CD4-positive, alpha-beta memory T cell (primary cell): ENCODE data around the gene CD96. TPM values are rescaled to one million over a fixed set of nuclear protein-coding genes. Genes with fewer than 3 reads are reported as not detected.

Experiments
- CTCF ChIA-PET: fragments of 350-600 bp; sonication (Branson Sonifier 250); formaldehyde crosslinking; loops from one replicate; lab custom pipeline; 2021; ENCODE audit warnings: inconsistent platforms; ENCODE audit not compliant: partially characterized antibody; lab: Charles Lee
- POLR2A ChIA-PET: fragments of 350-600 bp; sonication (Branson Sonifier 250); formaldehyde crosslinking; loops from one replicate; lab custom pipeline; 2021; ENCODE audit not compliant: partially characterized antibody; lab: Charles Lee
- DNase-seq, 5 donors: peaks; one replicate each; pipeline versions ENCODE4 v3.0.0 to v3.0.0-alpha.2; 2020 to 2022; ENCODE audit warnings: mixed read lengths in 1 of 5
- H3K27ac ChIP-seq: one replicate; pipeline ENCODE4 v1.7.0; 2013; ENCODE audit warnings: low read depth, low read length
- H3K27me3 ChIP-seq: 2 replicates; pipeline ENCODE4 v1.7.0; 2013; ENCODE audit warnings: mild to moderate bottlenecking, low read length, moderate library complexity; ENCODE audit not compliant: insufficient read depth
- H3K36me3 ChIP-seq: 2 replicates; pipeline ENCODE4 v1.7.0; 2013; ENCODE audit warnings: mild to moderate bottlenecking, low read length, moderate library complexity; ENCODE audit not compliant: insufficient read depth
- H3K4me1 ChIP-seq: 2 replicates; pipeline ENCODE4 v1.7.0; 2013; ENCODE audit warnings: mild to moderate bottlenecking, low read length, moderate library complexity; ENCODE audit not compliant: insufficient read depth
- H3K4me3 ChIP-seq, 2 donors: one replicate each; pipeline ENCODE4 v1.7.0; 2013; ENCODE audit warnings: low read length in 2 of 2, mild to moderate bottlenecking in 1 of 2
- H3K9me3 ChIP-seq, 2 donors: one replicate each; pipeline ENCODE4 v1.7.0; 2013; ENCODE audit warnings: low read length in 2 of 2, control low read depth in 1 of 2; ENCODE audit not compliant: control insufficient read depth in 1 of 2
- H3K27ac Mint-ChIP-seq, 7 donors: one replicate each; pipeline ENCODE4 v1.8.0; 2020 to 2021; ENCODE audit warnings: mixed read lengths in 7 of 7, mild to moderate bottlenecking in 6 of 7, inconsistent platforms in 3 of 7, moderate library complexity in 3 of 7
- H3K27me3 Mint-ChIP-seq, 2 donors: one replicate each; pipeline ENCODE4 v1.8.0; 2020 to 2021; ENCODE audit warnings: mixed read lengths in 2 of 2
- H3K36me3 Mint-ChIP-seq, 2 donors: one replicate each; pipeline ENCODE4 v1.8.0; 2020 to 2021; ENCODE audit warnings: mixed read lengths in 2 of 2, inconsistent platforms in 1 of 2, mild to moderate bottlenecking in 1 of 2
- H3K4me1 Mint-ChIP-seq, 4 donors: one replicate each; pipeline ENCODE4 v1.8.0; 2020 to 2021; ENCODE audit warnings: mixed read lengths in 4 of 4, mild to moderate bottlenecking in 1 of 4
- H3K4me3 Mint-ChIP-seq, 8 donors: one replicate each; pipeline ENCODE4 v1.8.0; 2020 to 2021; ENCODE audit warnings: mixed read lengths in 8 of 8, mild to moderate bottlenecking in 7 of 8, moderate library complexity in 6 of 8, inconsistent platforms in 3 of 8
- H3K9me3 Mint-ChIP-seq, 8 donors: one replicate each; pipeline ENCODE4 v1.8.0; 2020 to 2021; ENCODE audit warnings: mixed read lengths in 8 of 8, mild to moderate bottlenecking in 5 of 8, inconsistent platforms in 3 of 8, moderate library complexity in 1 of 8
- intact Hi-C: fragments of 100-400 bp; cut with micrococcal nuclease; formaldehyde crosslinking; loops from one replicate; pipeline ENCODE4 v1.15.1; 2023
- polyA plus RNA-seq, 2 donors: library from polyadenylated mRNA; unstranded; fragments of 300-500 nt; fragmentation: Illumina TruSeq; gene quantifications; one replicate each; pipeline ENCODE4 v1.2.3, GENCODE V29; 2021
- total RNA-seq, 2 experiments: library from RNA; stranded (reverse); gene quantifications; one replicate each; pipeline ENCODE4 v1.2.3, GENCODE V29; 2021

CD96 gene
- total and polyA plus RNA-seq, 4 experiments from 2014 or later: 199 to 307 (median 222) TPM

GRCh38 chr3:111595232-111595631 is 53.2 kb downstream of the CD96 start, which contains the start of gene ZBED2:
TSS of gene ZBED2 (minus strand) at chr3:111595346. CDS start at chr3:111594201, 1,145 bp downstream.
- H3K4me1 Mint-ChIP-seq: peaks cover 28 to 64% (median 50%) of the 10 kb centered on the region in 4 donors
- no peak within 1 kb of the TSS for H3K27ac ChIP-seq
- H3K36me3 ChIP-seq: peaks cover 21% of the 10 kb centered on the region
- no peaks in the 10 kb centered on the region for H3K9me3 ChIP-seq
- CTCF ChIA-PET: interaction anchor here (0.9 kb wide), 1 partner anchor 21 kb away, joined by 4 read pairs; no protein-coding TSS in a partner anchor
- peak within 1 kb of the TSS in 4 of 8 donors; percentile 7 to 60 (median 44) for H3K4me3 Mint-ChIP-seq
- peak within 1 kb of the TSS; percentile 66 to 90 (median 77) for H3K27ac Mint-ChIP-seq
- H3K4me1 ChIP-seq: peaks cover 33% of the 10 kb centered on the region
- H3K27me3 Mint-ChIP-seq: no peaks in the 10 kb centered on the region
- no peak within 1 kb of the TSS for H3K4me3 ChIP-seq
- POLR2A ChIA-PET: no interaction called here
- no peaks in the 10 kb centered on the region for H3K9me3 Mint-ChIP-seq
- H3K36me3 Mint-ChIP-seq: peaks cover 61 to 65% of the 10 kb centered on the region in 2 donors
- intact Hi-C loops: no loop called here
- H3K27me3 ChIP-seq: no peaks in the 10 kb centered on the region
- DNase-seq: peak in 1 of 5 donors; percentile 24

DNA sequence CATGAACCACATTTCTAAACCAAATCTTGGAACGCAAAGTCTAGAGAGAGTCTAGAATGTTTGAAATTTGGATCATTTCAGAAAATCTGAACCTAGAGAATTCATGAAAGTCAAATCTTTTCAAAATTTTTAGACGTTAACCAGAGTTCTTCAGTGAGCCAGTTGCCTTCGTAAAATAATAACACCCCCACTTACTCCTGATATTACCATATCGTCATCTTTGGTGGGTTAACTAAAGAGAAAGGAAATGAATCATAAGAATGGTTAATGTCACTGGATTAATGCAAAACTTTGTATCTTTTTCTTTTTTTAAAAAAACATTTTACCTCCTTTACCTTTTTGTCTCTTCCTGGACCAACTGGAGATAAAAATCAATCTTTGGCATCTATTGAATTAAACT is 54.3 kb downstream of the CD96 start:
- Histone ChIP-seq H3K9me3 (no peaks in the 10 kb centered on the region), H3K27ac (no peak overlapping the region), H3K27me3 (no peaks in the 10 kb centered on the region), H3K4me3 (no peak overlapping the region), H3K36me3 (peaks cover 21% of the 10 kb centered on the region), H3K4me1 (peaks cover 33% of the 10 kb centered on the region)
- Mint-ChIP-seq H3K27ac (peak overlapping the region in 6 of 7 donors; percentile 35 to 77 (median 69)), H3K4me3 (no peak overlapping the region), H3K4me1 (peaks cover 30 to 63% (median 49%) of the 10 kb centered on the region in 4 donors), H3K9me3 (no peaks in the 10 kb centered on the region), H3K27me3 (no peaks in the 10 kb centered on the region), H3K36me3 (peaks cover 60 to 64% of the 10 kb centered on the region in 2 donors)
- DNase-seq: no peak
- ChIA-PET CTCF (no interaction called here), POLR2A (no interaction called here)
- intact Hi-C loops: no loop called here

- intact Hi-C loops: no loop called here
- CTCF ChIA-PET: interaction anchor here (2.6 kb wide), 1 partner anchor 8 kb away, joined by 9 read pairs; no protein-coding TSS in a partner anchor
Observed at GRCh38 chr3:111598139-111598538, 56.1 kb downstream of the CD96 start.

DNA sequence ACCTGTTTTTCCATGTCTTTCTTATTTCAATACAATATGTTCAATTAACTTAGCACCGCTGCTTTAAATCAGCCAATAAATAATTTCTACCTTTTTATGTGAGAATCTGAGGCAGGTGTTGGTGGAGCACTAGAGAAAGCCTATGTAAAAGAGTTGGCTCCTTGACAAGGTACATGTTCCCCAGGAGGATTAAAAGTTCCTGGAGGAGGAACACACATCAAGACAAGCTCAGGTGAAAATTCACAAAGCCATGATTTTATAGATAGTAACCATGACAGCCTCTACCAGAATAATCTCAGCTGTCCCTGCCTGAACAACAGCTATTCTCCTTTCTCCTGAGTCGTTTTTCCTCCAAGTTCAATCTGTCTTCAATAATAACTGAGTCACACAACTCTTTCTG is 56.6 kb downstream of the CD96 start:
- H3K4me3 ChIP-seq: no peak overlapping the region
- POLR2A ChIA-PET: no interaction called here

More at GRCh38 chr3:111598139-111598538, 56.1 kb downstream of the CD96 start:
- no peak for DNase-seq
- Histone ChIP-seq H3K36me3 (peaks cover 32% of the 10 kb centered on the region), H3K4me1 (peaks cover 27% of the 10 kb centered on the region), H3K27ac (no peak overlapping the region), H3K9me3 (no peaks in the 10 kb centered on the region), H3K4me3 (no peak overlapping the region), H3K27me3 (no peaks in the 10 kb centered on the region)
- Mint-ChIP-seq H3K27me3 (no peaks in the 10 kb centered on the region), H3K4me3 (no peak overlapping the region), H3K9me3 (no peaks in the 10 kb centered on the region), H3K4me1 (peaks cover 26 to 48% (median 44%) of the 10 kb centered on the region in 4 donors), H3K36me3 (peaks cover 57 to 70% of the 10 kb centered on the region in 2 donors), H3K27ac (peak overlapping the region in 3 of 7 donors; percentile 7 to 65 (median 20))
- POLR2A ChIA-PET: no interaction called here

DNA sequence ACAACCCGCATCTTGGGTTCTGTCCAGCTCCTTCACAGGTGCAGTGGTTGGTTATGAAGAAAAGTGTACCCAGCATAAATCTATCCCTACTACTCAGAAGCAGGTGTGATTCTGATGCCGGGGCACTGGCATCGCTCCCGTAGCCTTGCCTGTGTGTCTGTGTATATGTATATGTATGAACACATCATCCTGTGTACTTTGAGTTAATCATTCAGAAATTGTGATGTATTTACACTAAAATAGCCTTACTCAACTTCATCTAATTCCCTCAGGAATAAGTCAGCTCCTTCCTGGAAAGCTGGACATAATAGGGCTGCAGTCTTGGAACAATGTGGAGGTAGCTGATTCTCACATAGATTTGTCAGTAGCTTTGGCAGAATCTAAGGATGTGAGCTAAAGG is 59.8 kb downstream of the CD96 start:
- intact Hi-C loops: no loop called here
- no peaks in the 10 kb centered on the region for H3K9me3 ChIP-seq

More for the DNA sequence above, 56.6 kb downstream of the CD96 start:
- H3K4me3 Mint-ChIP-seq: no peak overlapping the region
- H3K4me1 Mint-ChIP-seq: peaks cover 26 to 48% (median 44%) of the 10 kb centered on the region in 4 donors
- H3K27me3 Mint-ChIP-seq: no peaks in the 10 kb centered on the region
- Histone ChIP-seq H3K27me3 (no peaks in the 10 kb centered on the region), H3K27ac (no peak overlapping the region), H3K9me3 (no peaks in the 10 kb centered on the region), H3K36me3 (peaks cover 29% of the 10 kb centered on the region), H3K4me1 (peaks cover 27% of the 10 kb centered on the region)
- peaks cover 56 to 70% of the 10 kb centered on the region in 2 donors for H3K36me3 Mint-ChIP-seq
- peaks cover 0 to 2% (median 0%) of the 10 kb centered on the region in 8 donors for H3K9me3 Mint-ChIP-seq
- H3K27ac Mint-ChIP-seq: peak overlapping the region in 1 of 7 donors; percentile 26
- CTCF ChIA-PET: interaction anchor here (0.8 to 2.6 kb wide), 3 partner anchors 9 to 117 kb away, joined by 3 to 9 read pairs (median 3); no protein-coding TSS in a partner anchor
- no peak for DNase-seq
- intact Hi-C loops: no loop called here

GRCh38 chr3:111603679-111604078 is 61.7 kb downstream of the CD96 start:
- peak overlapping the region in 1 of 8 donors; percentile 8 for H3K4me3 Mint-ChIP-seq
- CTCF ChIA-PET: interaction anchor here (0.8 to 1.5 kb wide), 2 partner anchors 12 to 58 kb away, joined by 3 read pairs; no protein-coding TSS in a partner anchor

More for the DNA sequence above, 59.8 kb downstream of the CD96 start:
- H3K27me3 ChIP-seq: no peaks in the 10 kb centered on the region
- Mint-ChIP-seq H3K27me3 (no peaks in the 10 kb centered on the region), H3K4me3 (no peak overlapping the region), H3K27ac (peak overlapping the region in 1 of 7 donors; percentile 32), H3K36me3 (peaks cover 58 to 76% of the 10 kb centered on the region in 2 donors), H3K4me1 (peaks cover 25 to 45% (median 37%) of the 10 kb centered on the region in 4 donors), H3K9me3 (peaks cover 0 to 3% (median 0%) of the 10 kb centered on the region in 8 donors)
- H3K36me3 ChIP-seq: peaks cover 26% of the 10 kb centered on the region
- no peak overlapping the region for H3K27ac ChIP-seq
- no peak for DNase-seq
- ChIA-PET CTCF (interaction anchor here (0.8 to 1.5 kb wide), 4 partner anchors 16 to 90 kb away, joined by 3 to 4 read pairs (median 3); no protein-coding TSS in a partner anchor), POLR2A (interaction anchor here (0.6 to 2.0 kb wide), 2 partner anchors 8 to 16 kb away, joined by 3 to 6 read pairs; no protein-coding TSS in a partner anchor)
- no peak overlapping the region for H3K4me3 ChIP-seq
- peaks cover 20% of the 10 kb centered on the region for H3K4me1 ChIP-seq

GRCh38 chr3:111604119-111604518 is 62.1 kb downstream of the CD96 start:
- H3K27me3 ChIP-seq: no peaks in the 10 kb centered on the region
- peaks cover 0 to 3% (median 0%) of the 10 kb centered on the region in 8 donors for H3K9me3 Mint-ChIP-seq
- ChIA-PET POLR2A (interaction anchor here (1.0 to 1.1 kb wide), 3 partner anchors 12 to 61 kb away, joined by 3 to 4 read pairs (median 4); no protein-coding TSS in a partner anchor), CTCF (interaction anchor here (0.8 to 1.5 kb wide), 3 partner anchors 12 to 59 kb away, joined by 3 read pairs; no protein-coding TSS in a partner anchor)
- H3K27me3 Mint-ChIP-seq: no peaks in the 10 kb centered on the region
- H3K4me3 Mint-ChIP-seq: no peak overlapping the region
- H3K4me3 ChIP-seq: no peak overlapping the region
- peaks cover 39 to 56% (median 49%) of the 10 kb centered on the region in 4 donors for H3K4me1 Mint-ChIP-seq
- H3K36me3 ChIP-seq: peaks cover 24% of the 10 kb centered on the region
- intact Hi-C loops: no loop called here
- H3K9me3 ChIP-seq: no peaks in the 10 kb centered on the region
- peaks cover 39% of the 10 kb centered on the region for H3K4me1 ChIP-seq
- H3K27ac Mint-ChIP-seq: peak overlapping the region; percentile 23 to 72 (median 61)
- no peak for DNase-seq
- peaks cover 61 to 79% of the 10 kb centered on the region in 2 donors for H3K36me3 Mint-ChIP-seq
- no peak overlapping the region for H3K27ac ChIP-seq

More at GRCh38 chr3:111603679-111604078, 61.7 kb downstream of the CD96 start:
- intact Hi-C loops: no loop called here
- POLR2A ChIA-PET: interaction anchor here (1.0 to 1.1 kb wide), 3 partner anchors 12 to 61 kb away, joined by 3 to 4 read pairs (median 4); no protein-coding TSS in a partner anchor
- peaks cover 24% of the 10 kb centered on the region for H3K36me3 ChIP-seq
- Mint-ChIP-seq H3K27ac (peak overlapping the region; percentile 2 to 67 (median 56)), H3K36me3 (peaks cover 57 to 76% of the 10 kb centered on the region in 2 donors), H3K4me1 (peaks cover 35 to 51% (median 45%) of the 10 kb centered on the region in 4 donors), H3K9me3 (peaks cover 0 to 3% (median 0%) of the 10 kb centered on the region in 8 donors), H3K27me3 (no peaks in the 10 kb centered on the region)
- H3K4me1 ChIP-seq: peaks cover 34% of the 10 kb centered on the region
- no peaks in the 10 kb centered on the region for H3K27me3 ChIP-seq
- no peaks in the 10 kb centered on the region for H3K9me3 ChIP-seq
- no peak for DNase-seq
- no peak overlapping the region for H3K4me3 ChIP-seq
- H3K27ac ChIP-seq: no peak overlapping the region
